HUDEP-2 (cell line): Measurements from ENCODE around the gene TAOK1.
"Not testable (repeated sequence)": the region's sequence is repeated elsewhere in the genome, so short reads cannot be mapped to it uniquely, and the experiment has no call there.

Experiments
- DNase-seq, 76 experiments: peaks; one replicate each; lab custom pipeline; 2025; ENCODE audit not compliant: unreplicated experiment in 76 of 76; lab: John Stamatoyannopoulos, UW

Gene TAOK1

GRCh38 chr17:29442451-29442850 is 52.3 kb downstream of the TAOK1 start:
- no peak for DNase-seq

- DNase-seq = no peak
These were observed 53.0 kb downstream of the TAOK1 start for GRCh38 chr17:29443041-29443739.

- DNase-seq = no peak
These were observed 54.4 kb downstream of the TAOK1 start for GRCh38 chr17:29444589-29444988.

GRCh38 chr17:29445844-29446243 is 55.7 kb downstream of the TAOK1 start:
- no peak for DNase-seq

- DNase-seq = no peak
These were observed 59.9 kb downstream of the TAOK1 start for GRCh38 chr17:29449865-29450671.

GRCh38 chr17:29451121-29451742 is 61.1 kb downstream of the TAOK1 start:
- DNase-seq = no peak

- DNase-seq = no peak
These were observed 67.9 kb downstream of the TAOK1 start for GRCh38 chr17:29458066-29458465.

- no peak for DNase-seq
These were observed 71.5 kb downstream of the TAOK1 start for GRCh38 chr17:29461483-29462206.

GRCh38 chr17:29469276-29469675 is 79.1 kb downstream of the TAOK1 start:
- no peak for DNase-seq

- DNase-seq = not testable (repeated sequence)
These were observed 83.3 kb downstream of the TAOK1 start for GRCh38 chr17:29473437-29473836.

GRCh38 chr17:29474297-29474696 is 84.1 kb downstream of the TAOK1 start:
- no peak for DNase-seq

- DNase-seq = no peak
These were observed 85.7 kb downstream of the TAOK1 start for GRCh38 chr17:29475891-29476290.

GRCh38 chr17:29480249-29480928 is 90.2 kb downstream of the TAOK1 start:
- not testable (repeated sequence) for DNase-seq

- DNase-seq = no peak
These were observed 93.3 kb downstream of the TAOK1 start for GRCh38 chr17:29483503-29483902.

GRCh38 chr17:29495011-29495410 is 104.8 kb downstream of the TAOK1 start:
- no peak for DNase-seq

GRCh38 chr17:29504711-29505110 is 114.5 kb downstream of the TAOK1 start:
- DNase-seq = no peak

GRCh38 chr17:29505836-29506235 is 115.7 kb downstream of the TAOK1 start:
- DNase-seq = no peak

- DNase-seq = no peak
These were observed 120.8 kb downstream of the TAOK1 start for GRCh38 chr17:29510953-29511352.

- DNase-seq = no peak
These were observed 124.6 kb downstream of the TAOK1 start for GRCh38 chr17:29514792-29515191.

GRCh38 chr17:29518359-29518758 is 128.2 kb downstream of the TAOK1 start:
- no peak for DNase-seq
